GM12891 (cell line): Measurements from ENCODE around the gene FFAR4.

Experiments
- PAX5 ChIP-seq: IDR thresholded peaks from 2 replicates; pipeline ENCODE4 v1.6.1; 2011; ENCODE audit warnings: low read length, moderate library complexity, mild to moderate bottlenecking; ENCODE audit not compliant: insufficient read depth, severe bottlenecking
- POLR2A ChIP-seq: IDR thresholded peaks from 2 replicates; pipeline ENCODE4 v1.6.1; 2011; ENCODE audit warnings: low read depth, low read length, control low read depth
- POLR2AphosphoS5 ChIP-seq: IDR thresholded peaks from 2 replicates; pipeline ENCODE4 v1.6.1; 2011; ENCODE audit warnings: low read depth, low read length, control low read depth
- POU2F2 ChIP-seq: IDR thresholded peaks from 2 replicates; pipeline ENCODE4 v1.6.1; 2011; ENCODE audit warnings: low read depth, mild to moderate bottlenecking, control low read depth, low read length, moderate library complexity
- TAF1 ChIP-seq: IDR thresholded peaks from 2 replicates; pipeline ENCODE4 v1.6.1; 2011; ENCODE audit warnings: low read depth, low read length, control low read depth

DNA sequence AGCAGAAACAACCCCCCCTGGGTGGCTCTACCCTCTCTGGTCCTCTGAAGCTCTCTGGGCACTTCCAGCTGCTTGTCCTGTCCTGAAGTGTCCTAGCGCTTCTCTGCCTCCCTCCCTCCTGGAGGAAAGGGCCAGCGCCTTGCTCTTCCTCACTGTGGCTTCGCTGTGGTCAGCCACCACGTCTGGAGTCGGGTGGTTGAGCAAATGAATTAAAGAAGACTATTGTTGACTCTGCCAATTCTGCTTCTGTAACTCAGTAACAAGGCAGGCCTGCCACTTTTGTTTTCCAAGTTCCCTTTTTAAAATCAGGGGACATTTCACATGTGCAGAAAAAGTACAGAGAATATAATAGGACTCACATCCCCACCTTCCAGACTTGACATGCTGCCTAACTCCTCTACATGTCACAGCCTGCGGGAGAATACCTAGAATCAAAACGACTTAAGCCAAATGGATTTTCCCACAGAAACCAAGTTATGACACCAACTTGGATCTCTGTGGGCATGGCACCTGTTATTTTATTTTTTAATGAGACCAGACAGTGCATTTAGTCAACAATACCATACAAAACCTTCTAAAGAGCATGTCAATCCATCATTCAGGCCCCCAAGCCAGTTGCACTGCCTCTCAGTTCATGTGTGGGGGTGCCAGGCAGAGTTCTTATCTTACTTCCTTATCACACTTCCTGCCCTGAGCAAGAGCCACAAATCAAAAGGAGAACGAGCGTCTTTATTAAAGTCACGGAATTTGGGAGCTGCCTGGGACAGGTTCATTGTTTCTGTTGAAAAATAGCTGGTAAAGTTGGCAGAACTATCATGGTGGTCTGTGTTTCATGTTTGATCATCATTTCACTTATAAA lies 6.8 kb downstream of the FFAR4 start:
- TF ChIP-seq POLR2A (no peak), POLR2AphosphoS5 (no peak), POU2F2 (no peak), TAF1 (no peak), PAX5 (no peak)
